ENCODE results near the gene OSM. TPM values are rescaled to one million over a fixed set of nuclear protein-coding genes. Genes with fewer than 3 reads are reported as not detected.

OSM gene
- total RNA-seq, 2 donors from 2014 or later, result 2.5 TPM; not detected in 1

- peak; percentile 70 for DNase-seq (ENCODE audit: low spot score)
- WGBS, result 37% methylated on average over 8 of the region's 8 CpGs
- no peaks in the 10 kb centered on the region for H3K27me3 ChIP-seq (replicated peaks; ENCODE audit: insufficient read depth)
Measured at GRCh38 chr22:30310881-30311771, 44.5 kb upstream of the OSM start.

GRCh38 chr22:30309951-30310741 is 43.5 kb upstream of the OSM start:
- intact Hi-C loops (cut with DNase I), result loop anchor here (2.0 kb wide), 1 partner anchor 19 kb away; no protein-coding TSS in a partner anchor
- H3K27ac ChIP-seq, result peak overlapping the region; percentile 76 to 91
- TF ChIP-seq POLR2A (IDR thresholded peaks at IDR 0.05) (no peak), CTCF (IDR thresholded peaks at IDR 0.05) (no peak), POLR2AphosphoS5 (IDR thresholded peaks at IDR 0.05) (peak; percentile 83)
- H3K27me3 ChIP-seq (replicated peaks; ENCODE audit: insufficient read depth), result no peaks in the 10 kb centered on the region
- peaks cover 65% of the 10 kb centered on the region for H3K4me1 ChIP-seq (replicated peaks)
- no peak overlapping the region for H3K4me3 ChIP-seq
- H3K36me3 ChIP-seq, result no peaks in the 10 kb centered on the region
- H3K9me3 ChIP-seq, result no peaks in the 10 kb centered on the region
- 44% methylated on average over 7 of the region's 7 CpGs for WGBS
- peak; percentile 72 for DNase-seq (ENCODE audit: low spot score)

More at GRCh38 chr22:30310881-30311771, 44.5 kb upstream of the OSM start:
- Histone ChIP-seq H3K36me3 (no peaks in the 10 kb centered on the region), H3K4me3 (no peak overlapping the region), H3K9me3 (no peaks in the 10 kb centered on the region), H3K4me1 (replicated peaks) (peaks cover 55% of the 10 kb centered on the region), H3K27ac (peak overlapping the region; percentile 76 to 91)
- no peak for TF ChIP-seq CTCF (IDR thresholded peaks at IDR 0.05)
- TF ChIP-seq POLR2AphosphoS5 (IDR thresholded peaks at IDR 0.05), result peak; percentile 54
- intact Hi-C loops (cut with DNase I), result loop anchor here (2.0 kb wide), 1 partner anchor 20 kb away; no protein-coding TSS in a partner anchor

- DNase-seq (ENCODE audit: low spot score), result no peak
- WGBS, result 65% methylated on average over 5 of the region's 5 CpGs
- intact Hi-C loops (cut with DNase I), result no loop called here
- peak overlapping the region; percentile 91 for H3K27ac ChIP-seq
- peaks cover 79% of the 10 kb centered on the region for H3K4me1 ChIP-seq (replicated peaks)
- no peaks in the 10 kb centered on the region for H3K27me3 ChIP-seq (replicated peaks; ENCODE audit: insufficient read depth)
- no peaks in the 10 kb centered on the region for H3K36me3 ChIP-seq
- no peak for TF ChIP-seq POLR2A (IDR thresholded peaks at IDR 0.05)
- no peak for TF ChIP-seq POLR2AphosphoS5 (IDR thresholded peaks at IDR 0.05)
- TF ChIP-seq CTCF (IDR thresholded peaks at IDR 0.05), result no peak
- no peaks in the 10 kb centered on the region for H3K9me3 ChIP-seq
- H3K4me3 ChIP-seq, result no peak overlapping the region
Measured at GRCh38 chr22:30308518-30309230, 42.0 kb upstream of the OSM start.

- 23% methylated on average over 2 of the region's 2 CpGs for WGBS
- Histone ChIP-seq H3K27ac (peak overlapping the region; percentile 91), H3K36me3 (no peaks in the 10 kb centered on the region), H3K4me3 (no peak overlapping the region), H3K27me3 (replicated peaks; ENCODE audit: insufficient read depth) (no peaks in the 10 kb centered on the region), H3K4me1 (replicated peaks) (peaks cover 85% of the 10 kb centered on the region), H3K9me3 (no peaks in the 10 kb centered on the region)
- DNase-seq (ENCODE audit: low spot score), result no peak
- intact Hi-C loops (cut with DNase I), result no loop called here
- no peak for TF ChIP-seq CTCF (IDR thresholded peaks at IDR 0.05)
- no peak for TF ChIP-seq POLR2A (IDR thresholded peaks at IDR 0.05)
- TF ChIP-seq POLR2AphosphoS5 (IDR thresholded peaks at IDR 0.05), result no peak
Measured at GRCh38 chr22:30308093-30308492, 41.4 kb upstream of the OSM start.
